Embryonic facial prominence (tissue), 1 donor: ENCODE measurements around the gene CROCC2.

Experiments
- DNase-seq: peaks from one replicate; pipeline ENCODE4 v3.0.0-alpha.2; 2016; ENCODE audit errors: extremely low spot score

The CROCC2 gene

DNA sequence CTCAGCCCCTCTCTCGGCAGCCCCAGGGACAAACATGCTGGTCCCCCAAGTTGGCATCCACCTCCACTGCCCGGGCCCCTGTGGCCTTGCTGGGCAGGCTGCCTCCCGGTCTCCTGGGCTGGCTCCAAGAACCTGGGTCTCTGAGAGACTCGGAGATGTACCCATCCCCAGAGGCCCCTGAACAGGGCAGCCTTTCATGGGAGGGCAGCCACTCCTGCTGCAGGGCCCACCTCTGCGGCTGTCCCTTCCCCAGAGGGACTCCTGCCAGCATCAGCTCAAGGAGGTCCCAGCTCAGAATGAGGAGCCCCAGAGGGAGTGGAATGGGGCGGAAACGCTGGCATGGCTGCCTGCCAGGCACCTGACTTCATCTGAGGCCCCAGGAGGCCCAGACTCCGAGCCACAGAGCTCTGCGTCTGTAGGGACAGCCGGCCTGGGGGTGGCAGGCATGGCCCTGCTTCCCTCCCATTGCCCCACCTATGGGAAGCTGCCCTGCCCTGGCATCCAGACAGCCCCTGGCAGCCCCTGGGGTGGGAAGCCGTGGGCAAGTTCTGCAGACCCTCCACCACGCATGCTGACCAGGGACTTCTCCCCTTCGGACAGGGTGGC is 857 bp upstream of the CROCC2 start:
- DNase-seq, result no peak

DNA sequence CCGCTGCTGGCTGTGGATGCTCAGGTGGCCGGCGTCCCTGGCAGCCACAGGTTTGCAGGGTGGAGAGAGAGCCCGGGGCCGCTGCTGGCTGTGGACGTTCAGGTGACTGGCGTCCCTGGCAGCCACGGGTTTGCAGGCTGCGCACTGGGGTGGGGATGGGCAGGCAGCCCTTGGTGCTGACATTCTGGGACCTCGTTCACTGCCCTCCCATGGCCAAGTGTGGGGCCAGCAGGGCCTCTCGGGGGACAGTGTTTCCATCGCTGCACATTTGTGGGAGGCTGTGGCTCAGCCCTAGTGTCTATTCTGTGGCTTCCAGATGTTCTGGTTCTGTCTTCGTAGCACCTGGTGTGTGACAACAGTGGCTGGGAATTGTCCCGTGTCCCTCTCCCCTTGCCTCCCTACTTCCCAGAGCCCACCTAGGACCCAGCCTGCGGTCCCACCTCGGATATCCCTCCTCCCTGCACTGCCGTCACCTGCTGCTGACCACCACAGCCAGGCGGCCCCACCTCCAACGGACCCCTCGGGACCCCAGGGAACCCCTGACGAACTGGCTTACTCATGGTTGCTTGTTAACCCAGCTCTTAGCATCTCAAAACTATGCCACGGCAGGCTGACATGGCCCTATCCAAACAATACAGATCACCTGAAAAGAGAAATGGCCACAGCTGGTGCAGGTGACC is 915 bp downstream of the CROCC2 start:
- no peak for DNase-seq

DNA sequence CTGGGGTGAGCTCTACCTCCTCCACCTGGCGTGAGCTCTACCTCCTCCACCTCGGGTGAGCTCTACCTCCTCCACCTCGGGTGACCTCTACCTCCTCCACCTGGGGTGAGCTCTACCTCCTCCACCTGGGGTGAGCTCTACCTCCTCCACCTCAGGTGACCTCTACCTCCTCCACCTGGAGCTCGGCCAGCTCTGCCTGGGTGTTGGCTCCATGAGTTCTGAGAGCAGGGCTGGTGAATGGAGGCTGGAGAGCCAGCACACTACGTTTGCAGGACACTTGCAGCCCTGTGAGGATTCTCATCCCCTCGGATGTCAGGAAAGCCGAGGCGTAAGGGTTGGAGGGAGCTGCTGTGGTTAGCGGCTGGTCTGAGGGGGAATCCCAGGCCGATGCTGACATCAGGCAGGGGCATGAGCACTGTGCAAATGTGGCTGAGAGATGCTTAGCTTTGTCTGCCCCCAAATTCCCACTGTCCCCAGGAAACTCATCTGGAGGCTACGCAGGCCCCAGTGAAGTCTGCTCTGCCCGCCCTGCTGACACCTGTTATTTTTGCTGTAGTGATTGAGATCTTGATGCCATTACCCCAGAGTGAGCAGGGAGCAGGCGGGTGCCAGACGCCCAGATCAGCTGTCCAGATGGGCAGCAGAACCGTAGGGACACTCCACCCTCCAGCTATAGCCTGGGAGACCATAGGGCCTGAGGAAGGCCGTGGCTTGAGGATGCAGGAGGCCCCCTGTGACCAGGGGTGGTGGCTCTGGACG is 3.3 kb downstream of the CROCC2 start:
- no peak for DNase-seq

DNA sequence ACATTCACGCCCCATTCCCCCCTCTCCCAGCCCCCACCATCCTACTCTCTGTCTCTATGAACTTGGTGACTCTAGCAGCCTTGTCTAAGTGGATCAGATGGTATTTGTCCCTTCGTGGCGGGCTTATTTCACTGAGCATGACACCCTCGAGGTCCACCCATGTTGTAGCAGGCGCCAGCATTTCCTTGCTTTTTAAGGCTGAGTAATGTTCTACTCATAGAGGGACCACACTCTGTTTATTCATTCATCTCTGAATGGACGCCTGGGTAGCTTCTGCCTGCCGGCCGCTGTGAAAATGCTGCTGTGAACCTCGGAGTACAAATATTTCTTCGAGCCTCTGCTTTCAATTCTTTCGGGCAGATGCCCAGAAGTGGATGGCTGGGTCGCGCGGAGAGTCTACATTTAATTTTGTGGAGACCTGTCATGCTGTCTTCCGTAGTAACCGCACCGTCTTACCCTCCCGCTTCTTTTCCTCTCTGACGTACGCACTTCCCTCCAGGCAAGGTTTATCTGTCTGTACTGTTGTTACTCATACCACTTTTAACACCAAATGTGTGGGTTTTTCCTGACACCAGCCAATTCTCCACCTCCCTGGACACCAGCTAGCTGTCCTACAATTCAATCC is 5.6 kb downstream of the CROCC2 start:
- DNase-seq, result no peak

DNA sequence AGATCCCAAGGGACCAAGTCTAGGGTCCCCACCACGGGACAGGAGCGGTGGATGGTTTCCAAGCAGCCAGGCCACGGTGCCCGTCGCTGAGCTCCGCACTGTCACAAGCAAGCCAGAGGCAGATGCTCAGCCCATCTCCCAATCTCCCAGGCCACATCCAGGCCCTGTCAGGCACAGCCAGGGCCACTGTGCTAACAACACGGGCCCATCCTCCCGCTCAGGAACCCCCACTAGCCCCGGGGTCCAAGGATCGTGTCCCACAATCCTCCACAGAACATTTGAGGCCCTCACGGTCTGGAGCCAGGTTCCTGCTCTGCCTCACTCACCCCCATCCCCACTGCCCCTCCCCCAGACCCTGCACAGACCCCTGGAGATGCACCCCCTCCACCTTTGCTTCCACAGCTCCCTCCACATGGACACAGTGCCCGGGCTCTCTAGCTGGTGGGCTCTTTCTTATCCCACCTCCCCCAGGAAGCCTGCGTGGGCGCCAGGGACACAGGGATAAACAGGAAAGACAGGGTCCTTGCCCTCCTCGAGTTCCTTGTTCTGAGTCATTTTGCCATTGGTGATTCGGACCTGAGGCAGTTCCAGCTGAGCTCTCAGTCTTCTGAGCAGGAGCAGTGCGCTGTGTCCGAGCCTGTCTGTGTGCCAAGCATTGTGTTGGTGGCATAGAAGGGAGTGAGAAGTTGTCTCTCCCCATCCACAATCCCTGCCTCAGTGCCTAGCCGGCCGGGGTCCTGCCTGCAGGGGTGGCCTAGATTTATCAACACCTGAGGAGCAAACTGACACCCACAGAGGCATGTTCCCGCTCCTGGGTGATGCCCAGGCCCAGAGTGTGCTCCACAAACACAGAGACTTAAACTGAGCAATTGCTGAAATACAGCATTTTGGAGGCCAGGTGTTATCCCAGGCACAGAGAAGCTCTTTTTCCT is 7.0 kb downstream of the CROCC2 start:
- DNase-seq, result no peak

DNA sequence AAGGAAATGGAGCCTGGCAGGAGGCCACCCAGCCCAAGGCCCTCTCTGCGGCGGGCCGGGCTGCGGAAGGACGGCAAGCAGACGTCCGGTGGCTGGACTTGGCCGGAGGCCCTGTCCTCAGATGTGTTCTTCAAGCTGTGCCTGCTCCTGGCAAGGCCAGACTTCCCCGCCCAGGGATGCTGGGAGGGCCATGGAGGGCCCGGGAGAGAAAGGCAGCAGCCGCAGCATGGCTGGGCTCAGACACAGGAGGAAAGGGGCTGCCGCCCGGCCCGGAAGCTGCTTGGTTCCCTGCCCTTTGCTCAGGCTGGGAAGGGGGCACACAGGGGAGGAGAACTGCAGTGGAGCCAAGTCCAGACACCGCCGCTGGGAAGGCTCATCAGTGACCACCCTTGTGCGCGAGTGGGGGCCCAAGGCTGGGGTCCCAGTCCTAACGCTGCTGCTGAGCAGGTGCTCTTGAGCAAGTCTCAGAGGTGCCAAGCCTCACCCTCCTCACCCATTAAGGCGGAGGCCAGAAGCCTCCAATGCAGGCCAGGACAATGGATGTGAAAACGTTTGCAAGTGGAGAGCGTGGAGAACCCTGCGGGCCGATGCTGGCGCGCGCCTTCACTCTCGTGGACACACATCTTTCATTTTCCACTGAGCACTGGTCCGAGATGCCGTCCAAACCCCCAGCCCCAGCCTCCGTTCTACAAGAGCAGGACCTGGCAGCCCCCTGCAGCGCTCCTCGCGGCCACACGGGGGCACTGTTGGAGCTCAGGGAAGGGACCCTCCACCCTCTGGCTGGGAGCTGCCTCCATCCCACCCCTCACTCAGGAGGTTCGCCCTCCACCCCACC is 7.9 kb downstream of the CROCC2 start:
- no peak for DNase-seq

DNA sequence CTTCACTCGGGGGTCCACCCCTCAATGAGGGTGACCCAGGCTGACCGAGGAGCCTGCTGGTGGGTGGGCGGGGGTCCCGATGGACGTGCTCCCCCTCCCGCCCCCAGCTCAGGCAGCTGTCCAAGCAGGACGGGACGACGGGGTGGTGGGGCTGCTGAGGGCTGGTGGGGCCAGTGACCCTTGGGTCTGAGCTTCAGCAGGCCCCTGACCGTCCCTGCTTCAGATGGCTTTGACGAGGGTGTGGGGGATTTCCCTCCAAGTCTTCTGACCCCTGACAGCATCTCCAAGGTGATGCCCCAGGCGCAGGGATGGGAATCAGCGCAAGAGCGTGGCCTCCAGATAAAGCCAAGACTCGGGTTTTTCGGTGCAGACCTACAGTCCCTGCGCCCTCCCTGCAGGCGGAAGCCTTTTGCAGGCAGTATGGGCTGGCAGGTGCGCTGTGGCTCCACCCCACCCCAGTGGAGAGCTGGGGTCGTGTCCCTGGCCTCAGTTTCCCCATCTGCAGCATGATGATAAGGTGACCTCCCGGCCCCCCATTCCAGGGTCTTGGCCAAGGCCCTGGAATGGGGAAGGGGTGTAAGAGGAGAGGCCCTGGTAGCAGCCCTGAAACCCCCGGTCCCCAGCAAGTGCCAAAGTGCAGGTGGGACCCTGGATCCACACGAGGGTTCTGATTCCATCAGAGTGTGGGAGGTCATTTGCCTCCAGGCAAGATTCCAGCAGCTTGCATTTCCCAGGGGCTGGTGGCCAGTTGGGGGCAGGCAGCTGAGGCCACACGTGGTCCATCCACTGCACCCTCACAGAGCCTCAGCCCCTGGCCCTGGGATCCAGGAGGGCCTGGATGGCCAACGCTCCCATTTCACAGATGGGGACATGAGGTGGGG is 8.7 kb downstream of the CROCC2 start:
- no peak for DNase-seq

DNA sequence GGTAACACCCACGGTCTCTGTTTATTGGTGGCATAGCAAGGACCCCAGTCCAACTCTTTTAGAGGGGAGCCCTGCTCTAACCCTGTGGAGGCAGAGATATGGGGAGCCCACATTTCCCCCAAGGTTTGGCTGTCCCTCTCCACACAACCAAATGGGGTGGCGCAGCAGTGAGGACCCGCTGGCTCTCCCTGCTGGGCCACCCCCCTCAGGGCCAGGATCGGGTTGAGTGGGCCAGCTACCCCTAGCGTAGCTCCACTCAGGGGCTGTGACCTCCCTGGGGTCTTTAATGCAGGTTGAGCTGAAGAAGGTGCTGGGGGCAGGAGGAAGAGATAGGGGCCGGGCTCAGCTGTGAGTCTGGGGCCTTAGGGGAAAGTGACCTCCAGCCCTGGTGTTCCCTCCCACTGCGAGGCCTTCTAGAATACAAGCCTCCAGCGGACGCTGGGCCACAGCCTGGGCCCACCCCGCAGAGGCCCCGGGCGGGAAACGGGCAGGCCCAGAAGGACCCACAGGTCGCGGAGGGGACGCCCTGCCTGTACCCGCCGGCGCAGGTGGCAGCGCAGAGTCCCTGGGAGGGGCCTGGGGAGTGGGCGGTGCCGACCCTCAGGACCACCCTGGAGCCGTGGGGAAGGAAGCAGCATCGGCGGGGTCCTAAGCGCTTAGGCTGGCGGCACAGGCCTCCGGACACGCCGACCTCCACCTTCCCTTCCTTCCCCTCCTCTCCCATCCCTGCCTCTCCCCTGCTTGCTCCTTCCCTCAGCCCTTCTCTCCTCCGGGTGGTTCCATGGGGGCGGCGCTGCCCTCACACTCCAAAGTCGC is 9.6 kb downstream of the CROCC2 start:
- DNase-seq, result no peak

- DNase-seq, result peak; percentile 34
Observed at GRCh38 chr2:240916571-240917008, 10.5 kb downstream of the CROCC2 start.

GRCh38 chr2:240917009-240917683 is 11.0 kb downstream of the CROCC2 start:
- DNase-seq, result no peak

DNA sequence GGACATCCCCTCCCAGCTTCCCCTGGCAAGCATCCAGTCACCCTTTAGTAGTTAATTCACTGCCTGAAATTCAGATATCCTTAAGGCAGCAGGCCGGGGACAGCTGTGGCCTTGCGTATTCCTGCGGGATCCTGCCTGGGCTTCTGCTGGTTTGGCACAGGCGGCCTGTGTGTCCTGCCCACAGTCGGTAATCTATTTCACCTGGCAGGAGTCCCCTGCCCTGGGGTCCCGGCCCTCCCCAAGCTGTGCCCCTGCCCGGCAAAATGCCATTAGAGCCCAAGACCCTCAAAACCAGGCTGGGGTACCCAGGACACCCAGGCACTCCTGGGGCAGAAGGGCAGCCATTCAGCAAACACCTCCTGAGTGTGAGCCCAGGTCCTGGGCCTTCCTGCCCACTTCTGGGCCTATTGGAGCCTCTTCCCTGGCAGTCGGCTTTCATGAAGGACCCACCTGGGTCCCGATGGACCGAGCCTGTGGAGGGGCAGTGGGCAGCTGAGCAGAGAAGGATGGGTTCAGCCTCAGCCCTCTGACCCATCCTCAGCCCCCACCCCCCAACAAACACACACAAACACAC is 11.6 kb downstream of the CROCC2 start:
- DNase-seq, result no peak

GRCh38 chr2:240918258-240919091 is 12.3 kb downstream of the CROCC2 start:
- no peak for DNase-seq

GRCh38 chr2:240919161-240919781 is 13.1 kb downstream of the CROCC2 start:
- DNase-seq, result no peak

GRCh38 chr2:240919786-240920782 is 13.9 kb downstream of the CROCC2 start:
- DNase-seq, result no peak

DNA sequence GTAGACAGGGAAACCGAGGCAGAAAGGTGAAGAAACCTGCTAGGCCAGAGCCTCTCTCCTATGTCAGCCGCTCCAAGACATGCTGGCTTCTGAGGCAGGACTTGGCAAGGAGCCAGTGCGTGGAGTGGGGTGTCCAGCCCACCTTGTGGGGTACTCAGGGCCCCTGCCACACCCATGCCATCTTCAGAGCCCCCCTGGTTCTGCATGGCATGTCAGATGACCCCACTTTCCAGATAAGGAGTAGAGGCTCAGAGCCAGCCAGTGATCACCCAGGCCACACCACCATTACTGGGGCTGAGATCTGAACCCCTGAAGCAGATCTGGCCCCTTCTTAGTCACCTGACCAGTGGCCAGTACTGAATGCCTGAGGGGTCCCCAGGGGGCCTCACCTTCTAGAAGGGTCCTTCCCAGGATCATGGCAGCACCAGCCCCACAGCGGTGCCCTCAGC is 14.7 kb downstream of the CROCC2 start:
- DNase-seq, result no peak
